CD4-positive, alpha-beta T cell treated with Interleukin-21 for 1 hour (primary cell): Measurements from ENCODE around the gene ABCA4.
A peak's percentile ranks its signal among the peaks of the same experiment; 100 is the strongest.

Experiments used
- DNase-seq: peaks from one replicate; pipeline ENCODE4 v3.0.0-alpha.2; 2020

The ABCA4 gene

DNA sequence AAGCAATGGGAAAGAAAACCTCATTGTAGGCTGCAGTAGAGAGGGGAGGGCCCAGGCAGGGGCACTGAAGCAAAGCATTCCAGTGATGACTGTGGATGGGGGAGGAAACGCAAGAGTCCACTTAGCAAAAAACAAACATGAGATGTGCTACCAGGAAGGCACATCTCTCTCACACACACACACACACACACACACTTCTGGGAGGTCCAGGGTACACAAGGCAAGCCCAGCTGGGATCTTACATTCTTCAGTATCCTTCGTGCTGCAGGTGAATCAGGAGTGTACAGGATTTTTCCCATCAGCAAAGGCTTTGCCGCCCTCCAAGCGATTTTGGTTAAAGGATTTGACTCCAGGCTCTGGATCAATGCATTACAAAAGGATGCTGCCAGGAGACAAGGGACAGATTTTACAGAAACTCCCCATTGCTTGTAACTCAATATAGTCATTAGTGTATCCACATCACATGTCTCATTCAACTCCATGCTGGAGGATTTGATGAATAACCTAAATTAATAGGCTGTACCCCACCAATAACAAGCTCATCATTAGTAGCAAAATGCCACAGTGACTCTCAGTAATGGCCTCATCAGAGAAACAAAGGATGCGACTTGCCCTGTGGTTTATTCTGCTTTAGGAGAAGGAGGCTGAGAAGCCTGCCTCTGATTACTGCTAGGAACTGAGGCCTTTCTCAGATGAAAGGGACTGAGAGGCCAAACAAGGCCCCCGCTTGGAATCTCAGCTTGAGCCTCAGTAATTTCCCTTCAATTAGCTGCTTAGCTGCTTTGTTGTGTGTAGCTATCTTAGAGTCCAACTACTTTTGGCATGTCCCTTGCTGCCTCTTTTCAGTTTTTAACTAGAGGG lies 41.6 kb downstream of the ABCA4 start:
- DNase-seq, result no peak

DNA sequence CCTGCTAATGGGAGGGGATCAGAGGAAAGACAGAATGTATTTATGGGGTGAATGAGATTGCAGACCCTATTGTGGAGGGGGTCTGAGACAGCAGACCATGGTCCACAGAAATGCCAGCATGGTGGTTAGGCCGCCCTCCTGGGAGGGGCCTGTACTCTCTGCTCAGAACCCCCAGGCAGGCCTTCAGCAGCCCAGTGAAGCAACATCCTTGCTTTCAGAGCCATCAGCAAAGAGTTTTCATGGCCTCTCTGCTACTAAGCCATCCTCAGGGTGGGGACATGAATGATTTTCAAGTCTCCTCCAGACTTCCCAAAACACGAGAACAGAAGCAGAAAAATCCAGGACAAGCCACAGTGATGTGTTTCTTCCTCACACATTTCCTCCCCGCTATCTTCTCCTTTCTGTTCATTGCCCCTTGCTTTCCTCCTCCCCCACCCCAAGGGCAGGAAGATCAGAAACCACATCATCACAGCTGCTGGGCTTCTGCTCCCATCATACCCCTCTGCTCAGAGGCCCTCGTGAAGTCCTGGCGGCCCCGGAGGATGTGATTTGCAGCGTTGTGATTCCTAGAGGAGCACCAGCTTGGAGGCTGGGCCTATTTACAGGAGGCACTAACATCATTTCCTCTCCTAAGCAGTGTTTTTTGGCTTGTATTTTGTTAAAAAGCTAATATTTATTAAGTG lies 48.0 kb downstream of the ABCA4 start:
- no peak for DNase-seq

DNA sequence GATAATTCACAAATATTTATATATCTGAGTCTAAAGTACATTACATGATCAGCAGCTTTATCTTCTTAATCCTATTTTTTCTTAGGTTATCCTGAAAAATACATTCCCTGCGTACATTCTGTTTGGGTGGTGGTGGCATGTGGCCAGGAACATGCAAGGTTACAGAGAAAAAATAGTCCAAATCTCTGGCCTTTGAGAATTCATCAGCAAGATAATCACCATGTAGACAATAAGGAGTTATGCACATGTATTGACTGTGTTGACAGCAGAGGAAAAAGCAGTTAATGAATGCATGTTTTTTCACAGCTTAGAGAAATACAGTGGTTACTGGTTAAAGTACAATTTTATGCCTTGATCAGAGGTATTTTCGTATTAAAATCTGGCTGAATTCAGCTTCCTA lies 49.0 kb downstream of the ABCA4 start:
- no peak for DNase-seq

DNA sequence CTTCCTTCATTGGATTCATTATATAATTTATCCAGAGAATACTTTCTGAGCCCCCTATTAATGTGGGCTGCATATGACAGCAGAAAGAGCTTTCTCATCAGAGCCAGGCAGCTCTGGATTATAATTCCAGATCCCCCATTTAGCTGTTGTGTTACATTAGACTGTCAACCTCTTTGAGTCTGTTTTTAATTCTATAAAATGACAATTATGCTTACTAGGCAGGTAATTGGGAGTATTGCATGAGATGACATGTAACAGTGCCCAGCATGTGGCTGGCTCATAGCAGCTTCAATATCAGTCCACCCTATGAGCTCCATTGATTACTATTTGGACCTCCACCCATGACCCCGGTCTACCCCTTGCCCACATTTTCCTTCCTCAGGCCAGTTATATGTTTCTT lies 49.6 kb downstream of the ABCA4 start:
- no peak for DNase-seq

DNA sequence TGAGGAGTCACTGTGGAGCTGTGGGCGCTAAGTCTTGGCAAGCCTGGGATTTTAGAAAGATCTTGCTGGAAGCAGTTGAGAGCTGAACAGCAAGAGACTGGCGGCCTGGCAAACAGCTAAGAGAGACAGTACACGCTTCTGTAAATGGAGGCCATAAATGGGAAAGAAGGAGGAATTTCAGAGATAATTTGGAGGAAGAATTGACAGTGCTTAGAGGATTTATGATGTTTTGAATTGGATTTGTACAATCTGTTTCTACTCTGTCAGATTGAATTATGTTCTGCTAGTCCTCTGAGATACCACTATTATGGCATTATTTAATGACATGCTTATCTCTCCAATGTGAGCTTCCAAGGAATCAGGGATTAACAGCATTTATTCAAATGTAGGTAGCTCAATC lies 50.1 kb downstream of the ABCA4 start:
- no peak for DNase-seq

DNA sequence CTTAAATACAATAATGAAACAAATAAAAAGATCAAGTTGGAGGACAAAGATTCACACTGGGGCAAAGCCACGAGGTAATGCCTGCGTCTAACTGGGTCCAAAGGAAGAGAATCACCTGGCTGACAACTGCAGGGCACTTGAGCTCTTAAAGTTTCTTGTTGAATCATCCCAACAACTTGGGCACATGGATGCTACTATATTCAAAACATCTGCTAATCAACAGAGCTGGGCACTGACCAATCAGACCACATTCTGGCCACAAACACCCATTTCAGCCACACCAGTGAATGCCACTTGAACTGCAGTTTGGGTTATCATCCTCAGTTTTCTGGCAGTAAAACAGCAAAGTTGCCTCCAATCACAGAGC lies 51.0 kb downstream of the ABCA4 start:
- no peak for DNase-seq

DNA sequence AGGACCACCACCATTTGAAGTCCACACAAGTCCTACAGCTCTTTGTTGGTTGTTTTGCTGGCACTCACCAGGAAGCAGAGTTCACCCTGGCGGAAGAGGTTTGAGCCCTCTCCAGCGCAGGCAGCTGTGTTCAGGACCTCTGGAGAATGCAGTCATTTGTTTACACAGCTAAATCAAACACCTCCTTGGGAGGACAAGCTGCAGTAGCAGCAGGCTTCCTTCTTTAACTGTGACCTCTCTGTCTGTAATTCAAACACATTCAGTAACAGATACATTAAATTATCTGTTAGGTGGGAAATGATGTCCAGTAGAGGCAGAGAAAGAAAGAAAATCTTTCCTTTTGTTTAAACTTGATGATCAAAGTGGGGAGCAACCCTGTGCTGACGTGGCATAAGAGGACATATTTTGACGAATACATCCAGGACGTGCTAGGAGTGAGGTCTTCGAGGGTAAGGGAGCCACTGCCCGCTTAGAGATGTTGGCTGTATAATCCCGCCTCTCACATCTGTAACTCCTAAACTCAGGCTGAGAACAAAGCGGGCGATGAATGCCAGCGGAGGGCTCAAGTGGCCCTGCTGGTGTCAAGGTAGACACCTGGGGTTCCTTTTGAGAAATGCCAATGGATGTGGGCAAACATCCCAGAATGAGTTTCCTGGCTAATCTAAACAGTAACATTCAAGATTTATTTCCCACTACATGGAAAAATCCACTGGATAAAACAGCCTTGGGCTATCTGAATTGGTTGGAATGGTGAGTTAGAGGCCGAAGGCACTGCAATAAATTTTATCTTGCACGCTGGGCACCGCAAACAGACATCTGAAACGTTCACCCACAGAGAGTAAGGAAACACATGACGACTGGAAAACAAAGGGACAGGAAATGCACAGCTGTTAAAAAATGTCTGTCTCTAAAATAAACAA lies 51.7 kb downstream of the ABCA4 start:
- DNase-seq, result no peak

DNA sequence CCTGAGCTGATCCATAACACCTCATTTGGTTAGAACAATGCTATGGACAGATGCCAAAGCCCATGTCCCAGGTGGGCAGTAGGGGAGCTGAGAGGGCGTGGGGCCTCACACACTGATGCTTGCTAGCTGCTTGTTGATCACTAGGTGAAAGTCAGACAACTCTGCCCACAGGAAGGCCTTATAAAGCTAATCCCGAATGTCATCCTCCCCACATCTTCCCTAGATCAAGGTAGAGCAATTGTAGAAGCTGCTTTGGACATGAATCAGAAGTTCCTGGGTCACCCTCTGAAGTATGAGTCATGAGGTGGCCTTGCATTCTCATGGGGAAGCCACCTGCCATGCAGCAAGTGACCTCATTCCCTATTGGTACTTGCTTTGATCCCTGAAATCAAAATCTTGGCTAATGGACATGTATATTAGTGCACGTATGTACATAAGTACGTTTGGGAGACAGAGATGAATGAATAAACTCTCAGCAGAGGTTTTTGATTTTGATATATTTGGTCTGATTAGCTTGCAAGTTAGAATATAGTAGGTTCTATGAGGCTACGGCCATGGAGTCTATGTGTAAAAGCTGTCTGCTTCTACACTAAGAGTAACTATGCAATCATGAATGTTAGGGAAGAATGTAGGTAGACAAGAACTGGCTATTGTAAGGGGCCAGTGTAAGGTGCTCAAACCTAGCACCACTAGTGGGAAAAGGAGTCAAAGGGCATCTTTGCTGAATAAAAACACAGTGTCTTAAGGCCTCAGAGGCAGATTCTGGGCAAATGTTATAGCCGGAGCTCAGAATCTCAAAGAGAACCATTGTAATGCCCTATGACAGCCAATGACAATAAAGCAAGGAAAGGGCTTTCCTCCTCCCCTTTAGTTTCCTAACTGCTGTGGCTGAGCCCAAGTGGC lies 52.6 kb downstream of the ABCA4 start:
- DNase-seq, result no peak

DNA sequence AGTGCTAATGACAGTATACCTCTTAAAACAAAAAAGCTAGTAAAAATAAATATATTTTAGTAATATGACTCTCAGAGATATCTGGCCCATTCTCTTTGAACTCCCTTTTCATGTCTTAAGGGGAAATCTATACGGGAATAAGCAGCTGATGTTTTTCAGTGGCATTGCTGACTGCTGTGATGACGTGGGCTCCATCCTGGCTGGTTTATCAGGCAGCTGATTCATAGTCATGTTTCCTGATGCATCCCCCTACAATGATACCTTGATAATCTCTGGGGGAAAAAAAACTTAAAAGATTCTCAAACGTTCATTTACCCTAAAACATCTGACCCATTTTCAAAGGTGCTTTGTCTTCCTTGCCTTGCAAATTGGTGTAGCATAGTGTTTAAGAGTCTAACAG lies 53.8 kb downstream of the ABCA4 start:
- no peak for DNase-seq

DNA sequence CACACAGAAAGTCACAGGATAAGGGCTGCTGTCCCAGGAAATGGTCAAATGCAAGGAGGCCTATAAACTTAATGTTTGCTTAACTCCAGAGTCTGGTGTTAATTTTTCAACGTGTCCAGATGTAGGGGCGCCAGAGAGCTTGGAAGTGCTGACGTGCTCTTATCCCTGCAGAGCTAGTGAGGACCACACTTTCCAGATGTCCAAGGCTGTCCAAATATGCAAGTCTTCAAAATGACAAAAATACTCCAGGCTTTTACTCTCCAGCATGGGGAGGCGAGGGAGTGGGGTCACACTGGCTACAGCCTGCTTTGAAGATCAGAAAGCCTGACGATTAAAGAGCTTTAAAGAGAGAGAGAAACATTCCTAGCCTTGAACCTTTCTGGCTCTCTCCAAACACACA lies 57.6 kb downstream of the ABCA4 start:
- DNase-seq, result no peak

DNA sequence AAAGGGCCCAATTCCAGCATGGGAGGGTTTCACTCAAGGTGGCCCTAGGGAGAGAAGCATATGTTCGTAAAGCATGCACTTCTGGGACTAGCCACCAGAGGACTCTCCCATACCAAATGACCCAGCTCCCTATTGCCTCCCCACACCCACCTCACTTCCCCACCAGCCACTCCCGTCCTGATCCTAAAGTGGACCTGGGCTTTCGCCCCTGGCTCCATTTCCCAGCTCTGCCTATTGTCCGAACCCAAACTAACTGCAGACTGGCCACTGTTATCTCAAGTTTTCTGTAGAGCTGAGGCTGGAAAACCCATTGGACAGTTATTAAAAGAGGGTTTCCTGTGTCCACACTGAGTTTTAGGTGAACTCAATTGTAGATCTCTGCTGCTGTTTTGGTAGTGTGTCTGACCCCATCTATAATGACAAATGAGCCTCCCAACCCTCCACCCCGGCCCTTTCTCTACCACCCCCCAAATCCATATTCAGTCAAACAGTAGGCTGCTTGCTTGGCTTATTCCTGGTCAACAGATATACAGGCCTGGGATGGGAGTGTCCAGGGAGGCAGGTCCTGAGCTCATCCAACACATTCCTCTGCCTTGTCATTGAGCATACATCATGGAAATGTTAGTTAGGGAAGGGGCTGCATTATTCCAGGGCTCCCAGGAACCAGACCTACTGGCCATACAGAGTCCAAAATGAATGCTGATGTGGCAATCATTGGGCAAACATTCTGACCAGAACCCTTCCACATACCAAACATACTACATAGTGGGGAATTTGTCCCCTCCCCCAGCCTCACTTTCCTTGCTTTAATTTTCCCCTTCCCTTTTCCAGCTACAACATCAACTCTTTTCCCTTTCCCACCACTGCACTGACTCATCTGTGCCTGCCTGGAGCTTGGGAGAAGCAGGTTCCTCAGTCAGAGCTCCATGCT lies 59.2 kb downstream of the ABCA4 start:
- peak; percentile 12 for DNase-seq

DNA sequence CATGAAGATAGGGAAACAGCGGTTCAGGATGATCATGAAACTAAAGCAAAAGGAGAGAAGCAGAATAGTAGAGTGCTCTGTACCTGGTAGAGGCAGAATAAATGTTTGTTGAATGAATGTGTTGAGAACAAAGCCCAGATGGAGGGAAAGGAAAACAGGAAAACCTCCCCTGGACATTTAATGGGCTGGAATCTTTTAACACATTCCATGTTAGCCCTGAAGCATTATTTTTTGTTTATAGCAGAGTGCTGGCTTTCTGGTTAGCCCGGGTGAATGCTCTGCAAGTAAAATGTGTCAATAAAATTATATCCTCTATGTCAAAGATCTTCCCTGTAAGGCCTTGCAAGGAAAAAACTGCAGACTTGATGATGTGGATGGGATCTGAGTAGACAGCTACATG lies 60.2 kb downstream of the ABCA4 start:
- DNase-seq, result no peak

DNA sequence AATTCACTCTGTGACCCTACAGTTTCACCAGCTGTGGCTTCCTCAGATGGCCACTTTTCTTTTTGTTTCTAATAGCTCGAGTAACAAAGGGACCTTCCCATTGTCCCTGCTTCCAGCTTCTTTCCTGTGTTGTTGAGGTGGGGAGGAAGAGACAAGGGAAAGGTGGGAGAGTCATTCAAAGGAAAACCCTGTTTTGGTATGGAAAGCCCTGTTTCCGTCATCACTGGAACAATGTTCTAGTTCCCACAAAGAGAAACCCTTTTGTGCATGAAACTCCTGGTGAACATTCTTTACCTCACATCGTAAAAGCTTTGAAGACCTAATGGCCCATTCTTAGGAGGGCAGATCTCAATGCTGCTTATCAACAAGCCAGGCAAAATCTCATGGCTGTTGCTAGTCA lies 62.2 kb downstream of the ABCA4 start:
- no peak for DNase-seq

DNA sequence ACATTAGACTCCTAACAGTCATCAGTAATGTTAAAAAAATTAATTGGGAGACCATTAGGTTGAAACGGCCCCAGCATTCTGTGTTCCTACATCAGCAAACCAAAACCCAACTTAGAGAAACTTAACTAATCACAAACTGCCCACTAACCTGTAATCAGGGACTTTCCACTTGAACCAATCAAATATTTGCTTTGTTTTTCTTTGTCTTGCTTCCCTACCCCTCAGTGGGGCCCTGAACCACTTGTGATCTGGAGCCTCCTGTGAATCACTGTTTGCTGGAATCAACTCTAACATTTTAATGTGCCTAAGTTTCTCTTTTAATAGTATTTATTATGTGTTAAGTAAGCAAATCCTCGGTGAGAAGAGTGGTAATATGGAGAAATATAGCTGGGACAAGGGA lies 64.0 kb downstream of the ABCA4 start:
- DNase-seq, result no peak

DNA sequence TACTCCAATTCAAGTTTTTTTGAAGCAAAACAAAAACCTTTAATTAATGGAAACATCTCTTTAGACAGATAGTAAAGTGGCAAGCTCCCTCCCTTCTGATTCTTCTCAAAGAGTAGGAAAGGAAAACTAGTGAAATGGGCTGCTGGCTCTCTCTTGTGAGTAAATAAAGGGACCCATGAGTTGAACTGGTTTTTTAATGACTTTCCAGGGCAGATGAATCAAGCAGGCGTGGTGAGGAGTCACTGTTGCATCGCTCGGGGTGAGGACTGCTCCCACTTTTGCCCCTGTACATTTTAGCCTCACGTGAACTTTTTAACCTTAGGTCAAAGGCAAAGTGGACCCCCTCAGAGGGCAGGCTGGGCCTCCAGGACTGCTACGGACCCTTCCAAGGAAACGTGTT lies 64.8 kb downstream of the ABCA4 start:
- DNase-seq, result no peak

DNA sequence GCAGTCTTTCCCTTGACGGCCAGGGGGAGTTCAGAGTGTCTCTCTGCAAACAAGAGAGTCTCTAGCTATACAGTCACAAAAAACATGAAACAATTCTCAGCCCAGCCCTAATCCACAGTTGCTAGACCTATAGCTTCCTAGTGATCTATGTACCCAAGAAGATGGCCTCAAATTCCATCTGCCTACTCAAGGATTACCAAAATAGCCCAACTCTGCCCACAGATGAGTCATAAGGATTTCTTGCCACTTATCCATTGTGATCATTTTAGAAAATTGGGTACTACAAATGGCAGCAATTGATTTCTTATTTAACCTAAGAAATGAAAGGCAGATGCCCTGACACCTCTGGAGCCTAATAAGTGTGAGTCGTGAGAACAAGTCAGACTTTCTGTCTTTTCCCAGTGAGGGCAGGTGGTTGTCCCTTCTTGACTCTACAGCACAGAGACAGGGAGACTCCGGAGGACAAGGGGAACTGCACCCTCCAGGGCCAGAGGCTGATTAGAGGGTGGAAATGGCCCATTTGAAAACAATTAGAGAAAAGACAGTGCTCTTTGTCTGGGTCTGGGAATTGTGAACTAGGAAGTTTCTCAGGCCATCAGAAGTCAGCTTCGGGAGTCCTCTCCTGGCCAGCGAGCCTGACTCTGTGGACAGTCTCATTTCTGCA lies 65.4 kb downstream of the ABCA4 start:
- no peak for DNase-seq

DNA sequence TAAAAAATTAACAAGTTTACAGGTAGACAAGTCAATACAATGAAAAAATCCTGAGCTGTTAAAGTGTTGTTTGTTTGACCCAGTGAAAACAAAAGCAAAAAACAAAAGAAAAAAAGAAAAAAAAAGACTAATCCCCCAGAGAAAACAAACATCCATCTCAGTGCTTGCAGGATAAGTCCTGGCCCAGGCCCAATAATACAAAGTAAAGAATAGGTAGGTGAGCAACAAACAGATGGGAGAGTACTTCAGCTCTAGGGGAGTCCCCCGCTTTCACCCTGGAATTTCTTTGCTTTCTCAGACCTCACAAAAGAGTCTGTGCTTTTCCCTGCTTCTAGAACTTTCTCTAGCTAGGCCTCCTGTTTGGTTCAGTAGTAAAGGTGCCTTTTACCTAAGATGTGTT lies 70.3 kb downstream of the ABCA4 start:
- no peak for DNase-seq

DNA sequence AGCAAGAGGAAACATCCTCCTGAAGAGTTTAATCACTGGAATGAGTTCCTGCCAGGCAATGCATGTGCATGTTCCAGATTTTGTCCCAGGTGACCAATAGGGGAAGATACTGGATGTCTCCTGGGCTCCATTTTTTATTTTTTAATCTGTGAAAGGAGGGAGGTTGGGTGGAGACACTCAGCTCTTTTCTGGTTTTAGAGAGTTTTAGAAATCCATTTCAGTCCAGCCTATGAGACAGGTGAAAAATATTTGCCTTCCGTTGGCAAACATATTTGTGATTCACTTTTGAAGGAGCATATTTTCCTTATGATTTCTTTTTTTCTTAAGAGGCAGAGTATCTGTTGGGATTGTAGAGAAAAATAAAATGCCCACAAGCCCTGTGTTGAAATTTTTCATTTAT lies 70.7 kb downstream of the ABCA4 start:
- no peak for DNase-seq

DNA sequence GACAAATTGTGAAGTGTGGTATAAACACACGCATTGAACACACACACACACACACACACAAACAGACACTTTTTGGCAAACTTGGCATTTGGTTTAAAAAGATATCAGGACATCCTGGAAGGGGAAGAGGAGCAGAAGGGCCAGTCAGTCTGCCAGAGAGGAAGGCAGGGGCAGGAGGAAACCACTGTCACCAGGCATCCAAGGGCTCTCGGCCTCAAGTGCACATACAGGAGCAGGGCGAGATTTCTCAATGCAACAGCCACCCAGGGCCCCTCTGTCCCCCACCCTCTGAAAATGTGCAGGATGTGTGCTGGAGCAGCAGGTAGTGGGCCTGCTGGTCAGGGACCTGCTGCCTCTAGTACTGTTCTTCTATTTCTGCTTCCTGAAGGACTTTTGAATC lies 71.2 kb downstream of the ABCA4 start:
- DNase-seq, result no peak

DNA sequence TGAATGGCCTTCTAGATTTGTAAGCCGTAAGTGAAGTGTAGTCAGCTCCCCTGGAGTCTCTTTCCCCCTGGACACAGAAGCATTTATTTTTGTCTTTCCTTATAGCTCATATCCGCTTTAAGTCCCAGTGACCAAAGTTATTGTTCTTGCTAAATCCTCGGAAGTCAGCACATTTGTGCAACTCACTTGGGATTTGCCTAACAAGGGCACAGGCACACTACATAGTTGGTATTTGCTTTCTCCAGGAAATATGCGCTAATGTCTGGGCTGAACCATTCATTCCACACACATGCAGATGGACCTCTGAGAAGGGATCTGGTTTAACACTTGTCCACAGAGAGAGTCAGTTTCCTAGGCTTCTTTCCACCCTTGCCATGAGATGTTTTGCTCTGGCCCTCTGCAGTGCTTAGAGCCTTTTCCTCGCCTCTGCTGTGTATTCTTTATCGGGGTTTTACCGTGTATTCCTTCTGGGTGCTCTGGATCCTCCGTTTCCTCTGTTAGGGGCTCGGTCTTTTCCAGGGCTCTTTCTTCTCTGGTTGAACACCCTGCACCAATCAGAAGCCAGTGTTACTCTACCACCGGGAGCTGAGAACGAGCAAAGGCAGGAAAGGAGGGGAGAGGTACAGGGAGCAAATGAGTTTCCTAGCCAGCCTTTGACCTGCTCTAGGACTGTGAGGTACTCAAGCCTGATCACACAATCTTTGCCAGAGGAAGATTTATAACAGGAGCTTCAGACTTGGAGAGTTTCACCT lies 72.4 kb downstream of the ABCA4 start:
- DNase-seq, result no peak
